Measurements from ENCODE around the gene DUSP9. TPM values are rescaled to one million over a fixed set of nuclear protein-coding genes. Genes with fewer than 3 reads are reported as not detected.

Gene DUSP9
- polyA plus RNA-seq, 1 donor (not counting 4 experiments of a cell fraction or from before 2014, with no cell fraction given): 0.47 TPM

DNA sequence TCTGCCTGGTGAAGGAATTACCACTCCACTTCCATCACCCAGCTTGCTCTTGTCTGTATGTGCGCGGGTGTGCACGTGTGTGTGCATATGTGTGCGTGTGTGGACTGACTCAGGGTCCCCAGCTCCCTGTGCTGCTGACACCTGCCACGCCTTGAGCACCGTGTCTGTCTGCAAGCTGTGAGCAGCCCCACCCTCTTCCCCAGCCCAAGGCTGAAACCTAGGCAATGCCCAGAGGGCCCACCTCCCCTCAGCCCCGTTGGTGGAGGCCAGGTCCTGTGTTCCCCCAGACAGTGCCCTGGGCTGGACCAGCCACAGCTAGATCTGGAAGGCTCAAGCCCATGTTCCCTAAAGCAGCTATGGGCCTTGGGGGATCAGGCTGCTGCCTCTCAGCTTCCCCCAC is 46.1 kb upstream of the DUSP9 start:
- dilution Hi-C loops (cut with MboI; ENCODE audit: extremely low pct_ligation_motif_present, low sequenced_read_pairs): no loop called here
- Histone ChIP-seq H3K27me3 (ENCODE audit: control insufficient read depth, extremely low read depth, insufficient read depth, low read length) (no peaks in the 10 kb centered on the region), H3K9me1 (ENCODE audit: control insufficient read depth, extremely low read depth, insufficient read depth, low read length) (no peaks in the 10 kb centered on the region), H3K36me3 (ENCODE audit: control insufficient read depth in 2 of 2, extremely low read depth in 1 of 2, insufficient read depth in 2 of 2, low read length in 2 of 2) (peaks cover 0 to 2% of the 10 kb centered on the region in 2 experiments), H2AFZ (ENCODE audit: control insufficient read depth, low read length) (no peak overlapping the region), H4K20me1 (ENCODE audit: control insufficient read depth, extremely low read depth, insufficient read depth, low read length) (no peaks in the 10 kb centered on the region), H3K79me2 (ENCODE audit: control insufficient read depth, insufficient read depth, low read length) (peaks cover 19% of the 10 kb centered on the region), H3K4me2 (ENCODE audit: control insufficient read depth, extremely low read depth, insufficient read depth, low read depth, low read length) (peak overlapping the region; percentile 85), H3K9ac (ENCODE audit: control insufficient read depth, extremely low read depth, insufficient read depth, low read length) (no peak overlapping the region), H3K9me3 (ENCODE audit: control insufficient read depth, low read depth, low read length) (no peaks in the 10 kb centered on the region), H3K4me1 (ENCODE audit: control insufficient read depth, extremely low read depth, insufficient read depth, low read length) (peaks cover 20% of the 10 kb centered on the region), H3K27ac (ENCODE audit: control insufficient read depth, insufficient read depth, low read length) (no peak overlapping the region), H3K4me3 (ENCODE audit: control insufficient read depth in 2 of 3, extremely low read depth in 1 of 3, insufficient read depth in 2 of 3, low read depth in 1 of 3, low read length in 3 of 3) (no peak overlapping the region)
- no peak for FAIRE-seq
- no peak for TF ChIP-seq EZH2 (IDR thresholded peaks at IDR 0.05; ENCODE audit: low read length)
- no peak for DNase-seq (ENCODE audit: low read depth, low spot score)

DNA sequence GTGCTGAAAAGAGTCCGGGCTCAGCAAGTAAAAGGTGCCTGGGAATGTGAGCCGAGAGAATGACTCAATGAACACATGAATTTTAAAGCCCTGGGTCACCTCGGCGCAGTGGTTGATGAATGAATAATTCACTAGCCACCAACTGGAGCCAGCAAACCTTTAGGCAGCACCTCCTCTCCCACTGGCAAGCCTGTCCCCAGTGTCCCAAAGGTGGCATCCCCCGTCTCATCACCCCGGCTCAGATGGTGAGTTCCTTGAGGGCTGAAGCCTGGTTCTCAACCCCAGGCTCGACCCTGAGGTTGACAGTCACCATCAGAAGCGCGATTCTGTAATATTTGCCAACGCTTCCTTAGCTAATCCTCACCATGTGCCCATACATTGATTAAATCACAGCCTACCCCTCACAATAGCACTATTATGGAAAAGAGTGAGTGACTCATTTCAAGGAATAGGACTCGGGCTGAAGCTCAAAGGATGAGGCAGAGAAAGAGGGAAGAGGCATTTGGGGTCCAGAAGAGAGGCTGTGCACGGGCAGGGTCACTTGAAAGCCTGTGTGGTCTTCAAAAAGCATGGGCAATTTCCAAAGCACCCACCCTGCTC is 45.4 kb upstream of the DUSP9 start:
- Histone ChIP-seq H3K9me1 (ENCODE audit: control insufficient read depth, extremely low read depth, insufficient read depth, low read length) (no peaks in the 10 kb centered on the region), H3K27me3 (ENCODE audit: control insufficient read depth, extremely low read depth, insufficient read depth, low read length) (no peaks in the 10 kb centered on the region), H3K4me1 (ENCODE audit: control insufficient read depth, extremely low read depth, insufficient read depth, low read length) (peaks cover 20% of the 10 kb centered on the region), H3K27ac (ENCODE audit: control insufficient read depth, insufficient read depth, low read length) (no peak overlapping the region), H2AFZ (ENCODE audit: control insufficient read depth, low read length) (no peak overlapping the region), H4K20me1 (ENCODE audit: control insufficient read depth, extremely low read depth, insufficient read depth, low read length) (no peaks in the 10 kb centered on the region), H3K4me2 (ENCODE audit: control insufficient read depth, extremely low read depth, insufficient read depth, low read depth, low read length) (no peak overlapping the region), H3K4me3 (ENCODE audit: control insufficient read depth in 2 of 3, extremely low read depth in 1 of 3, insufficient read depth in 2 of 3, low read depth in 1 of 3, low read length in 3 of 3) (no peak overlapping the region), H3K79me2 (ENCODE audit: control insufficient read depth, insufficient read depth, low read length) (peaks cover 15% of the 10 kb centered on the region), H3K9ac (ENCODE audit: control insufficient read depth, extremely low read depth, insufficient read depth, low read length) (no peak overlapping the region), H3K9me3 (ENCODE audit: control insufficient read depth, low read depth, low read length) (no peaks in the 10 kb centered on the region), H3K36me3 (ENCODE audit: control insufficient read depth in 2 of 2, extremely low read depth in 1 of 2, insufficient read depth in 2 of 2, low read length in 2 of 2) (no peaks in the 10 kb centered on the region)
- FAIRE-seq (no peak), DNase-seq (ENCODE audit: low read depth, low spot score) (no peak)
- TF ChIP-seq, protein P1, sequence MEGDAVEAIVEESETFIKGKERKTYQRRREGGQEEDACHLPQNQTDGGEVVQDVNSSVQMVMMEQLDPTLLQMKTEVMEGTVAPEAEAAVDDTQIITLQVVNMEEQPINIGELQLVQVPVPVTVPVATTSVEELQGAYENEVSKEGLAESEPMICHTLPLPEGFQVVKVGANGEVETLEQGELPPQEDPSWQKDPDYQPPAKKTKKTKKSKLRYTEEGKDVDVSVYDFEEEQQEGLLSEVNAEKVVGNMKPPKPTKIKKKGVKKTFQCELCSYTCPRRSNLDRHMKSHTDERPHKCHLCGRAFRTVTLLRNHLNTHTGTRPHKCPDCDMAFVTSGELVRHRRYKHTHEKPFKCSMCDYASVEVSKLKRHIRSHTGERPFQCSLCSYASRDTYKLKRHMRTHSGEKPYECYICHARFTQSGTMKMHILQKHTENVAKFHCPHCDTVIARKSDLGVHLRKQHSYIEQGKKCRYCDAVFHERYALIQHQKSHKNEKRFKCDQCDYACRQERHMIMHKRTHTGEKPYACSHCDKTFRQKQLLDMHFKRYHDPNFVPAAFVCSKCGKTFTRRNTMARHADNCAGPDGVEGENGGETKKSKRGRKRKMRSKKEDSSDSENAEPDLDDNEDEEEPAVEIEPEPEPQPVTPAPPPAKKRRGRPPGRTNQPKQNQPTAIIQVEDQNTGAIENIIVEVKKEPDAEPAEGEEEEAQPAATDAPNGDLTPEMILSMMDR (optimal IDR thresholded peaks at IDR 0.05 in 1 of 3, IDR thresholded peaks at IDR 0.05 in 1 of 3, conservative IDR thresholded peaks at IDR 0.05 in 1 of 3; ENCODE audit: extremely low read depth in 1 of 3, insufficient read depth in 2 of 3, low read length in 3 of 3): no peak
- TF ChIP-seq EZH2 (IDR thresholded peaks at IDR 0.05; ENCODE audit: low read length): no peak
- dilution Hi-C loops (cut with MboI; ENCODE audit: extremely low pct_ligation_motif_present, low sequenced_read_pairs): no loop called here

GRCh38 chrX:153602601-153603000 is 44.4 kb upstream of the DUSP9 start:
- no peak for FAIRE-seq
- no peaks in the 10 kb centered on the region for H3K36me3 ChIP-seq (ENCODE audit: control insufficient read depth in 2 of 2, extremely low read depth in 1 of 2, insufficient read depth in 2 of 2, low read length in 2 of 2)
- no peaks in the 10 kb centered on the region for H3K9me3 ChIP-seq (ENCODE audit: control insufficient read depth, low read depth, low read length)
- H3K9me1 ChIP-seq (ENCODE audit: control insufficient read depth, extremely low read depth, insufficient read depth, low read length): no peaks in the 10 kb centered on the region
- H2AFZ ChIP-seq (ENCODE audit: control insufficient read depth, low read length): no peak overlapping the region
- H3K27me3 ChIP-seq (ENCODE audit: control insufficient read depth, extremely low read depth, insufficient read depth, low read length): no peaks in the 10 kb centered on the region
- H3K4me2 ChIP-seq (ENCODE audit: control insufficient read depth, extremely low read depth, insufficient read depth, low read depth, low read length): no peak overlapping the region
- no peak overlapping the region for H3K27ac ChIP-seq (ENCODE audit: control insufficient read depth, insufficient read depth, low read length)
- dilution Hi-C loops (cut with MboI; ENCODE audit: extremely low pct_ligation_motif_present, low sequenced_read_pairs): no loop called here
- H3K4me1 ChIP-seq (ENCODE audit: control insufficient read depth, extremely low read depth, insufficient read depth, low read length): peaks cover 17% of the 10 kb centered on the region
- H4K20me1 ChIP-seq (ENCODE audit: control insufficient read depth, extremely low read depth, insufficient read depth, low read length): no peaks in the 10 kb centered on the region
- no peak for TF ChIP-seq EZH2 (IDR thresholded peaks at IDR 0.05; ENCODE audit: low read length)
- TF ChIP-seq, protein P1 (optimal IDR thresholded peaks at IDR 0.05 in 1 of 3, IDR thresholded peaks at IDR 0.05 in 1 of 3, conservative IDR thresholded peaks at IDR 0.05 in 1 of 3; ENCODE audit: extremely low read depth in 1 of 3, insufficient read depth in 2 of 3, low read length in 3 of 3): no peak
- DNase-seq (ENCODE audit: low read depth, low spot score): no peak
- no peak overlapping the region for H3K9ac ChIP-seq (ENCODE audit: control insufficient read depth, extremely low read depth, insufficient read depth, low read length)
- H3K4me3 ChIP-seq (ENCODE audit: control insufficient read depth in 2 of 3, extremely low read depth in 1 of 3, insufficient read depth in 2 of 3, low read depth in 1 of 3, low read length in 3 of 3): no peak overlapping the region
- peaks cover 8% of the 10 kb centered on the region for H3K79me2 ChIP-seq (ENCODE audit: control insufficient read depth, insufficient read depth, low read length)

Measured in keratinocyte (primary cell).